HG03060 (cell line): ENCODE measurements around the gene LAIR1.
"Not testable (repeated sequence)": the region's sequence is repeated elsewhere in the genome, so short reads cannot be mapped to it uniquely, and the experiment has no call there.

Experiments used
- ATAC-seq: cut with Tn5 transposase; IDR thresholded peaks from one replicate; pipeline ENCODE4 v1.9.1; 2021; ENCODE audit warnings: low read depth, moderate number of reproducible peaks; ENCODE audit not compliant: unreplicated experiment

The LAIR1 gene

DNA sequence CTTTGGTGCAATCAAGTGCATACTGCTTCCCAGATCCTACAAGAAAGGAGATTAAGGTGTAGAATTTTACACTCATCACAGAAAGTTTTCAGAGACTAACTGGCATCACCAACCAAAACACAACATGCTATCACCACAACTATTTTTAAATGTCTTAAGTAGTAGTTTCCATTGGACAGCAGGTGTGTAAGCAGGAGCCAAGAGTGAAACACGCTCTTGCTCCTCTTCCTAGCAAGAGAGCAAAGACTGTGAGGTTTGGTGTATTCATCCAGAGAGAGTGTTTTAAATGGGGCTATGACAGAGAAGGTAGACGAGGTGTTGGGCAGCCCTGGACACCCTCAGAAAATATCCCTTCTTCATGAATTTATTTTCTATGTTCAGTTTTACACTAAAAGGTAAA, 13.3 kb downstream of the LAIR1 start:
- no peak for ATAC-seq

DNA sequence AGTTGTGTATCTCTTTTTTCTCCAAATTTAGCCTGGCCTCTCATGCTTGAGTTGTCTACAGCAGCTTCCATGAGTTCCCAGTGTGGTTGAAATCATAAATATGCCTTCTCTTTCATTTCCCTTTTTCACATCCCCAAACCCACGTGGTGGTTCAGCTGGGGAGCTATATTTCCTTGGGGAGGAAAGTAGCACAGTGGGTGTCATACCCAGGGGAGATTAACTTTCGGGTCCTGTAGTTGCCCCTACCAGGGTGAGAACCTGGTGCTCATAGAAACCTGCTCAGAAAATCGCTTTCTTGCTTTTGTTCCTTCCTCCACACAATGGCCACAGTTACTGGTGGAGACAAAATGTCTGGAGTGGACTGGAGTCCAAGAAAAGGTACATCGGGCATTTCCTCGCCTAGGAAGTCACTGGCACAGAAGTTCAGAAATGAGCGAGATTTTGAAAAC, 18.8 kb downstream of the LAIR1 start:
- no peak for ATAC-seq

DNA sequence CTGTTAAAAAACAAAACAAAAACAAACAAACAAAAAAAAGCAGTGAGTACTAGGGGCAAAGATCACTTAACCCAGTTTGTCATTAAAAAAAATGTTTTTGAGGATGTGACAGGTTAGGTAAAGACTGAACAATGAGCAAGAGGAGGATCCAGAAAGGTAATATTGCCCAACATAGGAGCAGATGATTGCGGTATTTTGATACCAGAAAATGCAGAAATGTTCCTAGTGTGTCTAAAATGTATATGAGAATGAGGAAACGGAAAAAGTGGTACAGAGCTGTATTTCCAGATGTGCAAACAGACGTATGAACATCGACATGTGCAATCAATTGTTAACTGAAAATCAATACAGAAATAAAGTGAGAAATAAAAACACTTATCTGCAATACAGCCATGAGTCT, 20.9 kb downstream of the LAIR1 start:
- no peak for ATAC-seq

DNA sequence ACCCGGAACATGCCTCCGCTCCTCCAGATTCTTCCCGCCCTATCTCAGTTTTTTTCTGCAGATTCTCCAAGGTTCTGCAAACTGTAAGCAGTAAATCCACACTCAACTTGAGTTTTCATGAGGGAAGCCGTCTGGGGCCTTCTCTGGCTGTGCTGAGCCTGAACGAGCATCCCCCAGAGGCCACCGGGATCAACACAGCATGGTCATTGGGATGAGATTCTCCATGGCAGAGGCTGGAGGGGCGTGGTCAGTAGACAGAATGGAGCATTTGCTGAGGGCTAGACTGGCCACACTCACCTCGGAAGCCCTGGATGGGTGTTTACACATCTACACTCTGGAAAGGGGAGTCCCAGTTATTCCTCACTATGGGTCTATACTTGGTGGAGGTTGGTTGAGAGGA, 23.4 kb downstream of the LAIR1 start:
- no peak for ATAC-seq

DNA sequence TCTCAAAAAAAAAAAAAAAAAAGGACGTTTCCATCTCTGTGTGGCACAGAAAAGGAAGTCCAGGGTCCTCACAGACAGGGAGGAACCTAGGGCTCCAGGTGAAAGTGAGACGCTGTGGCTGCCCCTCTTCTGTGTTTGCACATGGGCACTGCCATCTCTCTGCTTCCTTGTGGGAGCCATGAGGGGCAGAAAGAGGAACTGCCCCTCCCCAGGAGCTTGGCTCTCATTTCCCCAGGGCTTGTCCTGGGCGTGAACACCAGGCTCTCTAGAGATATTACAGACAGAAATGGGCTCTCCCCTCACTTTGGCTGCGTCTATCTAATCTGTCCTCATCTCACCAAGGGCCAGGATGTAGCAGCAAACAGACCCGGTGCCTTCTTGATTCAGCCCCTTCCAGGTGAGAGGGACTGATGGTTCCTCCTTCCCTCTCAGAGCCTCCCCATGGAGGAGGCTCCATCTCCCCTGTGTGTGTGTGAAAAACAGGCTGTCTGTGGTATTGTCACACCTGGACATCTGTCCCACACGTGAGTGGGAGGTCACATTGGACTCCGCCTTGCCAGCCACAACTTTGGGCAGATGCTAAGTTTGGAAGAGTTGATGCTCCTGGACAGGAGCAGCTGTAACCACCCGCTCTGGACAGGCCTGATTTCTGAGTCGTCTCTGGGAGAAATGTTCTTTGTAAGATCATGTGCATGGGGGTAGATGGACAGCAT, 24.9 kb downstream of the LAIR1 start:
- no peak for ATAC-seq

DNA sequence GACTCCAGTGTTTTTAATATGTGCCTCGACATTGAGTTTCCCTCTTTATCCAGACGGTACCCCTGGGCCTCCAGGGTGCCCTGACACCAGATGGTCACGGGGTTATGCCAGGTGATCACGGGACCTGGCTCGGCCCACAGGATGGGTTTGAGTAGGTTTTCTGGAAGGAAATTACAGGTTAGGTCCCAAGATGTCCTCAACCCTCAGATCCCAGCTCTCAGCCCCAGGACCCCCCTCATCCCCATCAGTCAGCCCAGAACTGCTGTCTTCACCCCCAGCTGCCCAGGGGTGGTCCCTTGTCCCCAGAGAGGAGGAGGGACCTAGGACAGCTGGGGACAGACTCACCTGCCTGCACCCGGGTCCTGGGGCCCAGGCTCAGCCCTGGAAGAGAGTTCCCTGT, 26.2 kb downstream of the LAIR1 start:
- no peak for ATAC-seq

DNA sequence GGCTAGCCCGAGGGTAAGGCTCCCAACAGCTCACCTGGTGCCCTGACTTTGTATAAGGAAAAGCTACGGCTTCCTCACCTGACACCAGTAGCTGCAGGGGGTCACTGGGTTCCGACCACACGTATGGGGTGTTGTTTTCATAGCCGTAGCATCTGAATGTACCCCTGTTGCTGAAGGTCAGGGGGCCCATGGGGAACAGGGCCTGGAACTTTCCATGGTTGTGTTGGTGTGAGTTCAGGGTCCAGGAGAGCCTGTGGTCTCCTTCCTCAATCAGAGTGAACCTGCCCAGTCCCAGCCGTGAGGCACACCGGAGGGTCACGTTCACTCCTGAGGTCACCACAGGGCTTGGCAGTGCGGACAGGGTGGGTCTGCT, 26.9 kb downstream of the LAIR1 start:
- ATAC-seq, result no peak

DNA sequence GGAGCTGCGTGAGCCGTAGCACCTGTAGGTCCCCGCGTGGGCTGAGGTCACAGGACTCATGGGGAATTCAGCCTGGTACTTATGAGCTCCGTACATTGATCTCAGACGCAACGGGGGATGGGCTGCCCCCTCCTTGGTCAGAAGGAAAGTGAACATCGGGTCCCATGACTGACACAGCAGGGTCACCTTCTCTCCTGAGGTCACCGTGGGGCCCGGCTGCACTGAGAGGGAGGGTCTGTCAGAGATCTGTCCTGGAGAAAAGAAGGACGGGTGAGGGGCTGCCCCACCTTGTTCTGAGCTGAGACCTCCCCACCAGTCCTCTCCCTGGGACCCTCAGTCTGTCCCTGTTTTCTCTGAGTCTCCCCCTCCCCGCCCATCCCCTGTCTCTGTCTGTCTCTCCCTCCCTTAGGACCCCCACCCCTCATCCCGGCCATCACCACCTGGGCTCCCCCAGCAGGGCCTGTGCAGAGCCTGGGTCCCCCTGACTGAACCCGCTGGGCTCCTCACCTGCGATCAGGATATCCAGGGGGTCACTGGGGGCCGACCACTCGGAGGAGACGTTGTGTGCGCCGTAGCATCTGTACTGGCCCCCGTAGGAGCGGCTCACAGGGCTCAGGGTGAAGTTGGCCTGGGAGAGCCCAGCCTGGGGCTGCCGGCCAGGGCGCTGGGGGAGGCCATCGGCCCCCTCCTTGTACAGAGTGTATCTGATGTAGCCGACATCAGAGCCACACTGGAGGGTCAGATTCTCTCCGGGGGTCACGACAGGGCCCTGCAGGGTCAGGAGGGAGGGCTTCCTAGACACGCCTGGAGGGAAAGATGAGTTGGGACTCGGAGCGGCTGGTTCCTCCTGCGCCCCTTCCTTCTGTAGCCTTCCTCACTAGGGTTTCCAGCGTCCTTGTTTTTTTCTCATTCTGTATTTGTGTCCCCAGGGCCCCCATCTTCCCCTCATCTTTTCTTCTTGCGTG, 27.6 kb downstream of the LAIR1 start:
- no peak for ATAC-seq

DNA sequence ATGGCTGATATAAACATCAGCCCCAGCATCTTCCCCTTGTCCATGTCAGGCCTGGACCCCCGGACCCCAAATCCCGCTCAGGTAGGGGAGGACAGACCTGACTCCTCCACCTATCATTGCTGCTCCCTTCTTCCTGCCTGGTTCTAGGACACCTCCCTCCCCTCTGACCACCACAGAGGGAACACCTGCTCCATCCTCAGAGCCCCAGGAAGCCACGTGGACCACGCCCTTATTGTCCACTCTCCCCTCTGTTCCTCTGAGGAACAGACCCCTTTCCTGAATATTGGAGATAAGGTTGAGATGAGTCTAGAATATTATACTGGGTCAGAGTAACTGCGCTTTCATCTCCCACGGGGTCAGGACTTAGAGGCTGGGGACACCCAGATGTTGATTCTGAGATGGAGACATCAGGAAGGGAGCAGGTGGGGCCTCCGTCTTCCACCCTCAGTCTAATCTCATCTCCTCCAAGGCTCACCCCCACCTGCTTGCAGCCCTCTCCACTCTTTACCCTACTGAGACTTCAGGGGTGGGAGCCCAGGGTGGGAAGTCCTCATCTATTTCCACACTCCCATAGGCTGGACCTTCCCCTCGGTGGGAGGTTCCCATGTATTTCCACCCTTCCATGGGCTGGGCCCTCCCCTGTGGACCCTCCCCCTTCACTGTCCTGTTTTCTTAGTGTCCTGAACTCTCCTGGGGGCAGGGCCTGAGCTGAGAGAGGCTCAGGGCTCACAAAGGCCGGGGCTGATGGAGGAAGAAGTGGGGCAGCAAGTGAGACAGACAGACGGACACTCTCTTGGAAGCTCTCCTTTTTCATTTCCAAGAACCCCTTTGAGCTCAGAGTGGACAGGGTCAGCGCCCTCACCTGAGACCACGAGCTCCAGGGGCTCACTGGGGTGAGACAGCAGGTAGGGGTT, 28.5 kb downstream of the LAIR1 start:
- ATAC-seq, result no peak

DNA sequence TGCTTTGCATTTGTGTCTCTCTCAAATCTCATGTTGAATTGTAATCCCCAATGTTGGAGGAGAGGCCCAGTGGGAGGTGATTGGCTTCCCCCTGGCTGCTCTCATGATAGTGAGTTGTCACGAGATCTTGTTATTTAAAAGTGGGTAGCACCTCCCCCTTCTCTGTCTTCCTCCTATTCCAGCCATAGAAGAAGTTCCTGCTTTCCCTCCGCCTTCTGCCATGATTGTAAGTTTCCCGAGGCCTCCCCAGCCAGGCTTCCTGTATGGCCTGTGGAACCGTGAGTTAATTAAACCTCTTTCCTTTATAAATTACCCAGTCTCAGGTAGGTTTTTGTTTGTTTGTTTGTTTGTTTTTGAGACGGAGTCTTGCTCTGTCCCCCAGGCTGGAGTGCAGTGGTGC, 29.6 kb downstream of the LAIR1 start:
- no peak for ATAC-seq

DNA sequence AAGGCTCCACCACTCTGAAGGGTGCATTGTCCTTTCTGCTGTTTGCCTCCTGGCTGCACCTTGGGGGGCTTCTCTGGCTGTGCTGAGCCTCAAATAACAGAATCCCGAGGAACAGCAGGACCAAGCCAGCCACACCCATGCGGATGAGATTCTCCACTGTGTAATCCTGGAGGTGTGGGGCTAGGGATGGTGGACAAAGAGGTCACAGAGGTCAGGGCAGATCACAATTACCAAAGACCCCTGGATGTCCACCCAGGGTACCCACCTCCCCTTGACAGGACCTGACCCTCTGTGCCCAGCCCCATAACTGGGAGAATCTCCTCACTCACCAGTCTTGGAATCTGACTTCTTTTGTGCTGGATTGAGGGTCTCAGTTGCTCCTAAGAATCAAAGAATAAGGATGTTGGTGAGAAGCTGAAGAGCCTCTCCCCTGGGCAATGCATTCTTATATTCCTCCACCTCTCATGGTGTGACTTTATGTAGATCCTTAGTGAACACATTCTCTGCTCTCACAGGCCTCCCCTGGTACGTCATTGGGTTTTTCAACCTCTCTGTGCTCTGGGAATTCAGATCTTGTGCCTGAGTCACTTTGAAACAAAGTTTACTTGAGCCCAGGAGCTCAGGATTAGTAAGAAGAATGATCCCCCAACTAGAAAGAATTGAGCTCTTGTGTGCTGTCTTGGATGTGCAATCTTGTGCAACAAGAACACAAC, 31.0 kb downstream of the LAIR1 start:
- ATAC-seq, result no peak

DNA sequence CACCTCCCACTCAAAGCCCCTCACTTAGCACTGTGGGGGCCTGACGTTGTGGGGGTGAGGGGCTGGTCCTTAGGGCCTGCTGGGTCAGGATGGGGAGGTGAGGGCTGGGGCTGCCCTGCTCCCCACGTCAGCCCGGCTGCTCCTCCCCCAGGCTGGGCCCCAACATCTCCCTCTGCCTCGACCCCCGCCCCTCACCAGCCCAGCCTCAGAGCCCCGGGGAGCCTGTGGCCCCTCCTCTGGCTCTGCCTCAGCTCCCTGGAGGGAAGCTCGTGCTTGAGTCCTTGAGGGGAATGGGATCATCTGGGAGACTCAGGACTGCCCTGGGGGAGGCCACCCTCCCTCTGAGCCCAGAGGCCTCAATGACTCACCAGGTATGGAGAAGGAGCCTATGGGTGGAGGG, 32.6 kb downstream of the LAIR1 start:
- no peak for ATAC-seq

DNA sequence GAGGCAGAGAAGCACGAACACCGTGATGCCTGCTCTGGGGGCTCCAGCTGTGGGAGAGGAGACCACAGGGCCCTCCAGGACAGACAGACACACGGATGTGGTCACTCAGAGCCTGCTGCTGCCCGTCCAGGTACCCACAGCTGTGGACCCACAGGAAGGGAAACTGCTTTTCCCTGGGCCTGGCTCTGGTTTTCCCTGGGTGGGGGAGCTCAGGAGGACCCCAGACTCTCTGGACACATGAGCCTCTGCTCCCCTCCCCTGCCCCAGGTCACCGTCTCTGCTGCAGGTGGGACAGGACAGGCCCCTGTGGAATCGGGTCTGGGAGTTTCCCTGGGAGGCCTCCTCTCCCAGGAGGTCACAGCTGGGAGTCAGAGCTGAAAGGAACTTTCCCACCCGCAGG, 33.1 kb downstream of the LAIR1 start:
- no peak for ATAC-seq

DNA sequence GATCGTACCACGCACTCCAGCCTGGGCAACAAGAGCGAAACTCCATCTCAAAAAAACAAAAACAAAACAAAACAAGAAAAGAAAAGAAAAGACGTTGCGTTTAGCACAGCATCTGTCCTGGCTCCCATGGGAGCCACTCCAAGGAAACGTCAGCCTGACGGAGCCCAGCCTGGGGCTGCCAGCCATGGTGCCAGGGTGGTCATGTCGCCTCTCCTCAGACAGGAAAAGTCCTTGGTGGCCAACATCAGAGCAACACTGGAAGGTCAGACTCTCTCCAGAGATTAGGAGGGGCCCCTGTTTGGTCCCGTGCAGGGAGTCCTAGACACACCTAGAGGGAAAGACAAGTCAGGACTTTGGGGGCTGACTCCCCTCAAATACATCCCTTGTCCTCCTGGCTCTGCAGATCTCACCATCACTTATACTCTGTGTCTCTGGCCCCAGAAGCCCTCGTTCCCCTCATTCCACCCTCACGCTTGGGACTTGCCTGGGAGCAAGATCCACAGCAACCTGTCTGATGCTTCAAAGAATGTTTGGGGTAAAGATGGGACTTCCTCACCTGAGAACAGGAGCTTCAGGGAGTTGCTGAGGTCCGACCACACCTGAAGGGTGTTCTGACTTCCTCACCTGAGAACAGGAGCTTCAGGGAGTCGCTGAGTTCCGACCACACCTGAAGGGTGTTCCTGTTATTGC, 35.1 kb downstream of the LAIR1 start:
- no peak for ATAC-seq

DNA sequence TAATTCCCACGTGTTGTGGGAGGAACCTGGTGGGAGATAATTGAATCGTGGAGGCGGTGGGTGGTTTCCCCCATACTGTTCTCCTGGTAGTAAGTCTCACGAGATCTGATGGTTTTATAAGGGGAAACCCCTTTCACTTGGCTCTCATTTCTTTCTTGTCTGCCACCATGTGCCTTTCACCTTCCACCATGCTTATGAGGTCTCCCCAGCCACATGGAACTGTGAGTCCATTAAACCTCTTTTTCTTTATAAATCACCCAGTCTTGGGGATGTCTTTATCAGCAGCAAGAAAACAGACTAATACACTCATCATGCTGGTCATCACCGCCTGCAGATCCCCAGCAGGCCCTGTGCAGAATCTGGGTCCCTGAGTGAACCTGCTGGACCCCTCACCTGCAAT, 36.0 kb downstream of the LAIR1 start:
- not testable (repeated sequence) for ATAC-seq

DNA sequence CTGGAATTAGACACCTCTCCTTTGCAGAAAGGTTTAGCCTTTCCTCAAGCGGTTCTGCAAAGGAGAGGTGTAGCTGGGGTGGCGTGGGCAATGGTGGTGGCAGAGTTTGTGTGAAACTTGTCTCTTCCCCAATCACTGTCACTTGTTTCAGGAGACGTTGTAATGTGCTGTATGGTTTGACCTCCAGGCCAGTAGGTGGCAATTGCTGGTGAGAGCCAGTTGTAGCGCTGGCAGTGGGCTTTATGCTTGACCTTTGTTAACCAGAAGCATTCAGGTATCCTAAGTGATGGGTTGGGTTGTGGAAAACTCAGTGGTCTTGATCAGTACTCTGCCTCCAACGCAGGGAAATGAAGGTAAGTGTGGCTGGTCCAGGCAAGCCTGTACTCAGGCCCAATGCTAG, 39.1 kb downstream of the LAIR1 start:
- no peak for ATAC-seq

DNA sequence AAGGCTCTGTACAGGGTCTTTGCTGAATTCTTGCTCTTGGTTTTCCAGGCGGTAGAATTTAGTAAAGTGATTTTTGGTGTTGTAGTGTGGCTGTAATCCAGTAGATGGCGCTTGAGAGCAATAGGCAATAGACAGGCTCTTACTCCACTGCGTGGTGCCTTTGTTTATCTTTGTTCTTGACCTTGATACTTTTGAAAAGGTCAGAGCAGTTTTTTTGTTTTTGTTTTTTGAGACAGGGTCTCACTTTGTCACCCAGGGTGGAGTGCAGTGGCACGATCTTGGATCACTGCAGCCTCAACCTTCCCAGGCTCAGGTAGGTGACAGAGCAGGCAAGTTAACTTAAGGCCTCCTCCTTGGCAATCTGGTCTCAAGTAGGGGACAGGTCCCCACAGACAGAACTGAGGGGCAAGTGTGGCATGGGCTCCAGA, 39.5 kb downstream of the LAIR1 start:
- ATAC-seq, result no peak

DNA sequence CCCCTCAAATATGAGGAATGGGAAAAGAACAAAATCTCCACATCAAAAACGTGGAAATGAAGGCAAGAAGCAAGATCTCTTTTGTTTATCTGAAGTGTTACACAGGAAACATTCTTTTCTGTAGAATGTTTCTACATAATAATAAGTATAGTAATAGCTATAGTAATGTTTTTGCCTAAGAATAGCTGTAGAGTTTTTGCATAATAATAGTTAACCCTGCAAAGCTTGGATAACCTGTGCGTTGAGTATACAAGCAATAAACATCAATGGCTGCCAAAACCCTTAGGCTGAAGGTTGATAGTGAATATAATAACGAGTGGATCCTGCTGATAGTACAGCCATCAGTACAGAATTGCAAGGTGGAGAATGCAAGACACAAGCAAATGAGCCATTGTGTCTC, 40.7 kb downstream of the LAIR1 start:
- ATAC-seq, result no peak

DNA sequence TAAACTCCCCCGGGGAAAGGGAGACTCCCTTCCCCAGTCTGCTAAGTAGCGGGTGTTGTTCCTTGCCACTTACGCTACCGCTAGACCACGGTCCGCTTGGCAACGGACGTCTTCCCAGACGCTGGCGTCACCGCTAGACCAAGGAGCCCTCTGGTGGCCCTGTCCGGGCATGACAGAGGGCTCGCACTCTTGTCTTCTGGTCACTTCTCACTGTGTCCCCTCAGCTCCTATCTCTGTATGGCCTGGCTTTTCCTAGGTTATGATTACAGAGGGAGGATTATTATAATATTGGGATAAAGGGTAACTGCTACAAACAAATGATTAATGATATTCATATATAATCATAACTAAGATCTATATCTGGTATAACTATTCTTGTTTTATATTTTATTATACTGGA, 41.8 kb downstream of the LAIR1 start:
- ATAC-seq, result not testable (repeated sequence)

DNA sequence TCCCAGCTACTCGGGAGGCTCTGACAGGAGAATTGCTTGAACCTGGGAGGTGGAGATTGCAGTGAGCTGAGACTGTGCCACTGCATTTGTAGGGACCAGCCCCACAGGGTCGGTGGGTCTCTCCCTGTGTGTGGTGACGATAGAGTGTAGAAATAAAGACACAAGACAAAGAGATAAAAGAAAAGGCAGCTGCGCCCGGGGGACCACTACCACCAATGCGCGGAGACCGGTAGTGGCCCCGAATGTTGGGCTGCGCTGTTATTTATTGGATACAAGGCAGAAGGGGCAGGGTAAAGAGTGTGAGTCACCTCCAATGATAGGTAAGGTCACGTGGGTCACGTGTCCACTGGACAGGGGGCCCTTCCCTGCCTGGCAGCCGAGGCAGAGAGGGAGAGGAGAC, 42.4 kb downstream of the LAIR1 start:
- not testable (repeated sequence) for ATAC-seq
